Stimulated activated CD4-positive, alpha-beta T cell treated with anti-CD3 and anti-CD28 coated beads, Interleukin-2, amount 100 ng/mL, for 48 hours (primary cell): ENCODE measurements around the gene COBL.

ENCODE experiments used
- DNase-seq, 2 donors: peaks; one replicate each; pipeline ENCODE4 v3.0.0-alpha.2; 2020

The COBL gene

DNA sequence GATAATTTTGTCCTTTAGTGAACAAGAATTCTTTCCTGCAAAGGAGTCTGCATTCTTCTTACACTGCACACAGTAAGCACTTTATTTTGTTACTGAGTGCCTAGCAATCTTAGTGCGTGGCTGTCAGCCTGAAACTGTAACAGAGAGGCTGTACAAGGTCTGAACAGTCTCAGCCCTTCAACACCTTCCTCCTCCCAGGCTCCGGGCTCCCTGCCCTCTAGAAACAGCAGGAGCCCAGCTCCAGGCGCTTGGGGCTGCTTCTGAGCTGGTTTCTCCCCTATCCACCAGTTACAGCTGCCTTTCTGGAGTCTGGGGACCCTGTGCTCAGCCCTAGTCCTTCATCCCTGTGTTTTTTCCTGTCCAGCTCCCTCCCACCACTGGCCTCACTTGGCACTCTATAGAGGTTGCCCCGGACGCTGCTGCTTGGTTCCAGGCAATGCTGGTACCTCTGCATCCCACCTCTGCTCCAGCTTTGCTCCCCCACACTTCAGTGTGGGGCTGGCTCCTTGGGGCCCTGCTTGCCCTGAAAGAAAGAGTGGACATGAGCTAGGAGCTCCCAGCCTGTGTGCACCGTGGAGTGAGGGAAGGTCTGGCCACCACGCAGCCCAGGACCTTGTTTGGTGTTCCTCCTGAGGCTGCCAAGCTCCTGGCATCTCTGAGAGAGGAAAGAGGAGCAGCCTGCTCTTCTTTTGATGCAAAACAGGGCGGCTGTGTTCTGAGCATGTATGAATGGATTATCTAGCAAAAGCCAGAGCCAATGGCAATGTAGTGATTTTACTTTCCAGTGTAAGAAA lies 282.7 kb downstream of the COBL start:
- no peak for DNase-seq

DNA sequence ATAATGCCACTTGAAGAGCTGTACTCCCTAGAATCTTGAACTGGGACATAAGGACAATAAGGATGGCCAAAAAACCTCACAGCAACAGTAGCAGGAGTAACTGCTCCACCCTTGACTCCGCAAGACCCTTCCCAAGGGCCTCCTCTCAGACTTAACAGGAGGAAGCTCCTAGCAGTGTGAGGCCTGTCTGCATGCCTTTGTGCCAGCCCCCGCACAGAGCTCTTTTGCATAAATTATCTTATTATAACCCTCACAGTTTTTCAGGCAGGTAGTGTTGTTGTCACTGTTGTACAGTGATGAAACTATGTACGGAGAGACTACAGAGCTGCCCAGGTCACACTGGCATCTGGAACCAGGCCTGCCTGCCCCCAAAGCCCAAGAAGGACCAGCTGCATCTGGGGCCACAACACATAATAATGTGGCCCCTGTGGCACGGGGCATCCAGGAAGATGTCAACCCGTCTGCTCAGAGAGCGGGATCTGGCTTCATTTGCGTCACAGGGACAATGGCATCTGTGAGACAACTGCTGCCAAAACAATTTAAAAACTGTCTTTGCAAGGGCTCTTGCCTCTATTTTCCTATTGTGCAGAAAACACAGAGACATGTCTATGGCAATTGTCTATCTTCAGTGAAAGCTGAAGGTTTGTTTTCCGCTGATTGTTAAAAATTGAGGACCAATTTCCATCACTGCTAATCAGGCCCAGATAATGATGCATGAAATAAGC lies 284.7 kb downstream of the COBL start:
- DNase-seq, result no peak

GRCh38 chr7:51031216-51031615 lies 285.4 kb downstream of the COBL start:
- DNase-seq, result no peak

DNA sequence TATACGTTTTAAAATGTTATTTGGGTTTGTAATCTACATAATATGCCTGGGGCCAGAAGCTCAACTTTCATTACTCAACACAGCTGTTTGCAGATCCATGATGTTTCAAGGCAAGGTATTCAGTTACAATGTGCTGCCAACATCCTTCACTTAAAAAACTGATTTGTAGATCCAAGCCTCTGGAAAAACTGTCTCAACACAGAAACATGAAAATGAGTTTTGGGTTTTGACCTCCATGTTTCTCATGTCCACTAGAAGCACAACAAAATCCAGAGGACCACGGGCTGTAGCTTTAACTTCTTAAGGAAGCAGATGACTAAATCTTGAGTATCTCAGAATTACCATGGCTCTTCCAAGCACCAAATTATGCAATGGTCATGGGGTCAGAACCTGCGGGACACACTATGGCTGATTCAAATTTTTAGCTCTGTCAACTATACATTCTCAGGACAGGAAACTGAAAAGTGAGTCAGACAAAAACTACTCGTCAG lies 286.9 kb downstream of the COBL start:
- DNase-seq, result no peak

DNA sequence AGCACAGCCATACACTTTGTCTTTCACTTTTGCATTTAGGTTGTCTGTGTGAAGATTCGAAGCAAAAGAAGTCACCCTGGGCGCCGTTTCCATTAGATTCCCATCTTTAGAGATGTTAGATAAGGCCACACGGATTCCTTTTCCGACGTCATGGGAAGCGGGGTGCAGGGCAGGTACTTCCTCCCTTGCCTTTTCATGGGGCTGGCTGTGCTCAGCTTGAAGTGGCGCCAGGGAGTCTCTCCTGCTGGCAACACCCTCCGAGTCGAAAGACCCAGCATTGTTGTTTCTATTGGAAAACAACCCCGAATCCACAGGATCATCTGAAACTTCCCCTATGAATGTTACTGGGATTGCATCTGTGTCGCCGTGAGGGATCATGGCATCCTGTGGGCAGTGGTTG lies 287.5 kb downstream of the COBL start:
- DNase-seq, result no peak

GRCh38 chr7:51027935-51028830 lies 288.4 kb downstream of the COBL start:
- no peak for DNase-seq

- no peak for DNase-seq
These were observed 289.3 kb downstream of the COBL start for GRCh38 chr7:51027106-51027934.

DNA sequence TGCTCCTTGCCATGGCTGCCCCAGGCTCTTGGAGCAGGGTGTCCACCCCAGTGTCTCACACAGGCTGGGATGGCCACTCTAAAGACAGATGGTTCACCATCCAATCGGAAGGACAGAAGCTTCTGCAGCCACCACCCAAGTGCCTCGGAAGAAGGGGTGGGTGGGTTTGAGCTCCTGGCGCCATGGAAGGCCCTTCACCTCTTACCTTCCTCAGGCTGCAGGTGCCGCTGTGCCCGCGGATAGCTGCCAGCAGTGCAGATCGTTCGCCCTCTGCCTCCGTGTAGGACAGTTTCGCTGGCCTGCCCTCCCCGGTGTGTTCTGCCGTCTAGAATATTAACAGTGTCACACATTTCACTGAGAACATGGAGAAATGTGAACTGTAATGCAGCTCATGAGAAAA lies 290.3 kb downstream of the COBL start:
- no peak for DNase-seq

GRCh38 chr7:51025668-51026067 lies 290.9 kb downstream of the COBL start:
- DNase-seq, result no peak

DNA sequence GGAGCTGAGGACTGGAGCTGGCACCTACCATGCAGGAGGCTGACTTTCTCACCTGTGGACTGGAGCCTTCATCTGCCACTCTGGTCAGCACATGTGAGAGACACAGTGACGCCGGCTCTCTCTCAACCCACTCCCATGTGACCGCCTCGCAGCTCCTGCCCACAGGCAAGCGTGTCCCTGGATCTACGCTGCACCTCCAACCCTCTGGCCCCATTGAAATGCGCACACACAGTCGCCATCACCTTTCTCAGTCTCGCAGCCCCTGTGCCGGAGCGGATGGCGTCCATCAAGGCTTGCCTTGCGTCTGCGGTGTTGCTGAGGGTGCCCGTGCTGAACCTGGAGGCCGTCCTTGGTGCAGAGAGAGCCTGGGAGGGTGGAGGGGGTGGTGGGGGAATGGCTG lies 291.7 kb downstream of the COBL start:
- no peak for DNase-seq

DNA sequence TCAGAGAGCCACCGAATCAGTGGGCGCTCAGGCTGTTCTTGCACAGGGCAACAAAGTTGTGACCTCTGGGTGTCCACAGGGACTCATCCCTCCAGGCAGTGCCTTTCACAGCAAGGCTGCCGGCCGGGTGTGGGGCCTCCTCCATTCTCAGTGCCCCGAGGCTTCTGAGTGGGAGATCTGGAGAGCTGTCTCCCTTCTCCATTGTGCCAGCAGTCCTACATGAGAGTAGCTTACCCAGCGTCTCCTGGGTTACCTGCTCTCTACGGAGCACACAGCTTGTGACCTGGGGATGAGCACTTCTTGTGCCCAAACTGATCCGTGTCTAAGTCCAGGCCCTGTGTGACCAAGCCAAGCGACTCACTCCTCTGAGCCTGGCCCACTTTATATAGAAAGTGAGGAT lies 293.1 kb downstream of the COBL start:
- DNase-seq, result no peak

- DNase-seq, result no peak
These were observed 293.8 kb downstream of the COBL start for GRCh38 chr7:51022821-51023220.

GRCh38 chr7:51021906-51022570 lies 294.6 kb downstream of the COBL start:
- DNase-seq, result no peak

GRCh38 chr7:51020944-51021343 lies 295.7 kb downstream of the COBL start:
- DNase-seq, result no peak

- DNase-seq, result no peak
These were observed 296.4 kb downstream of the COBL start for GRCh38 chr7:51019891-51020870.

DNA sequence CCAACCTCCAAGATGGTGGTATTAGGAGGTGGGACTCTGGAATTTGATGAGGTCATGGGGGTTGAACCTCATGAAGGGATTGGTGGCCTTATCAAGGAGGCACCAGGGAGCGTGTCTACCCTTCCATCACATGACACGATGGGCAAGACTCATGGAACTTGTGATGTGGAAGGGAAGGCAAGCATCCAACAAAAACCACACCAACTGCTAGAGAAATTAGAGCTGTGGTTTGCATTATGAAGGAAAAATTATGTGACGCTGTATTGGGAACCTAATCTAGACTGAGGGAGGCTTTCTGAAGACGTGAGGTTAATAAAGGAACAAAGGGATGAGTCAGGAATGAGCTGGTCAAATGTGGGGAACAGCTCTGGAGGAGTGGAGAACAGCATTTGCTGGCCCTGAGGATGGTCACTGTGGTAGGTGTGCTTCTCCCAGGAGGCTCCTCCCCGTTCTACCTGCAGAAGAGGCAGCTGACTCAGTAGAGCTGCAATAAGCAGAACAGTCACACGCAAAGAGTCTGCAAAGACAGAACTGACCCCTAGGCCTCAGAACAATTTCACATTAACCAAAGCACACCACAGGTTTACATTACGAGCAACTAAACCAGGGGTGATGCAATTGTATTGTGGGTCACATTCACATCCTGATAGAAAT lies 297.3 kb downstream of the COBL start:
- DNase-seq, result no peak

- no peak for DNase-seq
These were observed 298.8 kb downstream of the COBL start for GRCh38 chr7:51017576-51018535.

GRCh38 chr7:51016546-51016945 lies 300.1 kb downstream of the COBL start:
- no peak for DNase-seq

- no peak for DNase-seq
These were observed 301.0 kb downstream of the COBL start for GRCh38 chr7:51015581-51015980.
